ENCODE data around the gene TECPR2.

Gene TECPR2

GRCh38 chr14:102424923-102425322 is 62.2 kb downstream of the TECPR2 start:
- no peak for ATAC-seq

DNA sequence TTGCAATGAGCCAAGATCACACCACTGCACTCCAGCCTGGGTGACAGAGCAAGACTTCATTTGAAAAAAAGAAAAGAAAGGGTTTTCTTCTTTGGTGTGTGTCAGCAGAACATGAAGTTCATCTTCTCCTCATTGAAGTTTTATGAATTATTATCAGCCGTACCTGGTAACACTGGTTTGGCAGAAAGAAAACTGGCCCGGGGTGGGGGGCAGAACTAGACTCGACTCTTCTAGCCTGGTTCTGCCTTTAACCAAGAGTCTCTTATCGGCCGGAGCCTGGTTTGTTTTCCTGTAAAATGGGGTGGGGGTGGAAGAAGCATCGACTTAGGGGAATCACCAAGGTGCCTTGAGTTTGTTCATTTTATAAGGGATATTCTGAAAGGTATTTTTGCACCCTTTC is 64.1 kb downstream of the TECPR2 start:
- TF ChIP-seq ARNTL (CRISPR knock-in tag; IDR thresholded peaks at IDR 0.05; ENCODE audit: borderline replicate concordance, low read depth): no peak
- no peak for TF ChIP-seq ISL1 (CRISPR knock-in tag; IDR thresholded peaks at IDR 0.05)
- TF ChIP-seq GLIS3 (CRISPR knock-in tag; IDR thresholded peaks at IDR 0.05): no peak
- TF ChIP-seq TOX (CRISPR knock-in tag; IDR thresholded peaks at IDR 0.05; ENCODE audit: borderline replicate concordance): no peak
- no peak for TF ChIP-seq OSR1 (CRISPR knock-in tag; IDR thresholded peaks at IDR 0.05)
- no peak for TF ChIP-seq TSHZ2 (CRISPR knock-in tag; IDR thresholded peaks at IDR 0.05)
- no peak for TF ChIP-seq RARB (CRISPR knock-in tag; IDR thresholded peaks at IDR 0.05)
- ATAC-seq: no peak

More at GRCh38 chr14:102424923-102425322, 62.2 kb downstream of the TECPR2 start:
- TF ChIP-seq ISL1 (CRISPR knock-in tag; IDR thresholded peaks at IDR 0.05) (no peak), TOX (CRISPR knock-in tag; IDR thresholded peaks at IDR 0.05; ENCODE audit: borderline replicate concordance) (no peak), ZFP3 (CRISPR knock-in tag; IDR thresholded peaks at IDR 0.05) (no peak), CSRNP3 (CRISPR knock-in tag; IDR thresholded peaks at IDR 0.05) (no peak), OSR1 (CRISPR knock-in tag; IDR thresholded peaks at IDR 0.05) (no peak), ZC3H10 (CRISPR knock-in tag; IDR thresholded peaks at IDR 0.05) (no peak), SNAI2 (CRISPR knock-in tag; IDR thresholded peaks at IDR 0.05) (no peak), CSDC2 (CRISPR knock-in tag; IDR thresholded peaks at IDR 0.05) (no peak)
- TF ChIP-seq, protein P1, sequence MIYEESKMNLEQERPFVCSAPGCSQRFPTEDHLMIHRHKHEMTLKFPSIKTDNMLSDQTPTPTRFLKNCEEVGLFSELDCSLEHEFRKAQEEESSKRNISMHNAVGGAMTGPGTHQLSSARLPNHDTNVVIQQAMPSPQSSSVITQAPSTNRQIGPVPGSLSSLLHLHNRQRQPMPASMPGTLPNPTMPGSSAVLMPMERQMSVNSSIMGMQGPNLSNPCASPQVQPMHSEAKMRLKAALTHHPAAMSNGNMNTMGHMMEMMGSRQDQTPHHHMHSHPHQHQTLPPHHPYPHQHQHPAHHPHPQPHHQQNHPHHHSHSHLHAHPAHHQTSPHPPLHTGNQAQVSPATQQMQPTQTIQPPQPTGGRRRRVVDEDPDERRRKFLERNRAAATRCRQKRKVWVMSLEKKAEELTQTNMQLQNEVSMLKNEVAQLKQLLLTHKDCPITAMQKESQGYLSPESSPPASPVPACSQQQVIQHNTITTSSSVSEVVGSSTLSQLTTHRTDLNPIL (CRISPR knock-in tag; IDR thresholded peaks at IDR 0.05; ENCODE audit: low read depth): no peak

DNA sequence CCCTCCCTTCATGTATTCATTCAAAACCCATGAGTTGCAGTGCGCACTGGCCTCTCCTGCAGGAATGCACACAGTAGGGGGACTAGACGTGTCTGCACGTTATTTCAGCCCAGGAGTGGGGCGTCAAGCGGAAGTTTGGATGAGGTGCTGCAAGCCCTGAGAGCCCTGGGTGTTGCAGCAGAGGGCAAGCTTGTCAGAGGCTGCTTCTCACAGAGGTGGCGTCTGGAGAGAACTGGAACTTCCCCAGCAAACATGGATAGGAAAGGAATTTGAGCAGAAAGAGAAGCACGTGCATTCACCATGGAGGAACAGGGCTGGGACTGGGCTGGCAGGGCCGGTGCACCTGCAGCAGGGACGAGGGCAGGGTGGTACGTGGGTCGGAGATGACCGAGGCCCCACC is 64.9 kb downstream of the TECPR2 start:
- TF ChIP-seq ARNTL (CRISPR knock-in tag; IDR thresholded peaks at IDR 0.05; ENCODE audit: borderline replicate concordance, low read depth): no peak
- TF ChIP-seq BACH2 (CRISPR knock-in tag; IDR thresholded peaks at IDR 0.05; ENCODE audit: borderline replicate concordance): no peak
- no peak for TF ChIP-seq PATZ1 (CRISPR knock-in tag; IDR thresholded peaks at IDR 0.05; ENCODE audit: borderline replicate concordance)
- no peak for TF ChIP-seq TSHZ2 (CRISPR knock-in tag; IDR thresholded peaks at IDR 0.05)
- no peak for ATAC-seq

- no peak for TF ChIP-seq ZFP30 (CRISPR knock-in tag; IDR thresholded peaks at IDR 0.05)
- no peak for TF ChIP-seq BACH2 (CRISPR knock-in tag; IDR thresholded peaks at IDR 0.05; ENCODE audit: borderline replicate concordance)
- no peak for TF ChIP-seq CSRNP3 (CRISPR knock-in tag; IDR thresholded peaks at IDR 0.05)
- TF ChIP-seq RARB (CRISPR knock-in tag; IDR thresholded peaks at IDR 0.05): no peak
- TF ChIP-seq SNAI2 (CRISPR knock-in tag; IDR thresholded peaks at IDR 0.05): no peak
- no peak for TF ChIP-seq ZNF8 (CRISPR knock-in tag; IDR thresholded peaks at IDR 0.05)
- no peak for TF ChIP-seq POU6F1 (CRISPR knock-in tag; IDR thresholded peaks at IDR 0.05; ENCODE audit: borderline replicate concordance, low read depth)
- ATAC-seq: no peak
Measured at GRCh38 chr14:102430212-102430908, 67.6 kb downstream of the TECPR2 start.

All from SK-N-SH treated with all-trans-retinoic acid at 6 μM for 48 hours (cell line).